ENCODE results near the gene ARHGAP27.

Gene ARHGAP27

GRCh38 chr17:45380046-45380765 lies 52.5 kb downstream of the ARHGAP27 start:
- DNase-seq: no peak
- Mint-ChIP-seq H3K9me3 (no peaks in the 10 kb centered on the region), H3K27me3 (no peaks in the 10 kb centered on the region), H3K27ac (no peak overlapping the region), H3K4me3 (no peak overlapping the region), H3K36me3 (ENCODE audit: low read depth) (no peaks in the 10 kb centered on the region), H3K4me1 (ENCODE audit: low read depth) (peaks cover 16% of the 10 kb centered on the region)

DNA sequence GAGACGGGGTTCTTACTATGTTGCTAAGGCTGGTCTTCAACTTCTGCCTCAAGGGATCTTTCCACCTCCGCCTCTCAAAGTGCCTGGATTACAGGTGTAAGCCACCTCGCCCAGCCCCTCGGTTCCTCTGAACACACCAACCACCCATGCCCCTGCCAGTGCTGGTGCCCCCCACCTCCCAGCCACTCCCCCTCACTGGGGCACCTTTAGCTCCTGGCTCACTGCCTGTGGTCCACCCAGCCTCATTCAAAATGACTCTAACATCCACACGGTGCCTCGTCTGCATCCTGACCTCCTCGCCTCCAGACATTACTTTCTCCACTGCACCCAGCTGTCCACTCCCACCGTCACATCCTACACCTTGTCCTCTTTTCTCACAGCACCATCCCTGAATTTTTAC lies 55.3 kb downstream of the ARHGAP27 start:
- Mint-ChIP-seq H3K36me3 (ENCODE audit: low read depth) (no peaks in the 10 kb centered on the region), H3K4me3 (no peak overlapping the region), H3K4me1 (ENCODE audit: low read depth) (peaks cover 9% of the 10 kb centered on the region), H3K27me3 (peaks cover 2% of the 10 kb centered on the region), H3K9me3 (no peaks in the 10 kb centered on the region), H3K27ac (no peak overlapping the region)
- DNase-seq: no peak

DNA sequence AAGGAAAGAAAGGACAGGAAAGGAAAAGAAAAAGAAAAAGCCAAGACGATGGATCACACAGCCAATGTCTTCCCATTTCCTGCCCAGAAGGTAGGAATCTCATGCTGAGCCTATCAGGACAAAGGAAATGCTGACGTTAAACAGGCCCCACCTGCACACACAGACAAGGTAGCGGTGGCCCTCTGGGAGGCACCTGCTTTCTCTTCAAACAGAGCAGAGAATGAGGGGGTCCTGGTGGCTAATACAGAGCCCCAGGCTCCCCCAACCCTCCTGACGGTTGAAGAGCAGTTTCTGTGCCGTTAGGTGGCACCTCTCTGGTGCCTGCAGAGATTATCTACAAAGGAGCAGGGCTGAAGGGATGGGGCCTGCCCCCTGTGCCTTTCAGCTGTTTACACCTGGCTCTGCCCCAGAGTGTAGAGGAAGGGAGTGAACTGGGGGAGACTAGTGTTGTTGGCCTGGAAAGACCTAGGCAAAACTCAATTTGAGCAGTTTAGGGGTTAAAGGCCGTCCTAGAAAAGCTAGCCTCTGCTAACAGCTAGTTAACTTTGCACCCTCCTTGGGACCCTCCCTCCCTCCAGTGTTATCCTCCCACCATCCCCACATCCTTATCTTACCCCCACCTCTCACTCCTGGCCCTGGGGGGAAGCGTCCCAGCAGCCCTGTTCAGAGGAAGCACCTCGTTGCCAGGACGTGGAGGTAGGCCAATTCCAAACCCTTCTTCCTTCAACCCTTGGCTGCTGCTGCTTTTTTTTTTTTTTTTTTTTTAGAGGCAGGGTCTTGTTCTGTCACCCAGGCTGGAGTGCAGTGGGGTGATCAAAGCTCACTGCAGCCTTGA lies 56.3 kb downstream of the ARHGAP27 start:
- Mint-ChIP-seq H3K9me3 (no peaks in the 10 kb centered on the region), H3K4me1 (ENCODE audit: low read depth) (peaks cover 13% of the 10 kb centered on the region), H3K36me3 (ENCODE audit: low read depth) (no peaks in the 10 kb centered on the region), H3K4me3 (no peak overlapping the region), H3K27me3 (peaks cover 8% of the 10 kb centered on the region), H3K27ac (no peak overlapping the region)
- DNase-seq: no peak

DNA sequence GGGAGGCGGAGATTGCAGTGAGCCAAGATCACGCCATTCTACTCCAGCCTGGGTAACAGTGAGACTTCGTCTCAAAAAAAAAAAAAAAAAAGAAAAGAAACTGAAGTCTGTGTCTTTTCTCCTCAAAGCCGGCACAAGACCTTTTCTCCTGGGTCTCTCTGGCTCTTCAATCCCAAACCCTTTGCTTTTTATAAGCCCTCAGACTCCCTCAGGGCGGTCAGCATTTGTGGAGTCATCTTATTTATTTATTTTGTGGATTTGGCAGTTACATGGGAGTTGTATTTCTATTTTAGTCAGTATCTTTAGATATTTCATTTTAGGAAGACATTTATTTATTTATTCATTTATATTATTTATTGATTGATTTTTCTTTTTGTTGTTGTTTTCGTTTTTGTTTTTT lies 58.2 kb downstream of the ARHGAP27 start:
- Mint-ChIP-seq H3K9me3 (no peaks in the 10 kb centered on the region), H3K27ac (no peak overlapping the region), H3K27me3 (peaks cover 8% of the 10 kb centered on the region), H3K4me1 (ENCODE audit: low read depth) (peaks cover 21% of the 10 kb centered on the region), H3K36me3 (ENCODE audit: low read depth) (no peaks in the 10 kb centered on the region), H3K4me3 (no peak overlapping the region)
- no peak for DNase-seq

DNA sequence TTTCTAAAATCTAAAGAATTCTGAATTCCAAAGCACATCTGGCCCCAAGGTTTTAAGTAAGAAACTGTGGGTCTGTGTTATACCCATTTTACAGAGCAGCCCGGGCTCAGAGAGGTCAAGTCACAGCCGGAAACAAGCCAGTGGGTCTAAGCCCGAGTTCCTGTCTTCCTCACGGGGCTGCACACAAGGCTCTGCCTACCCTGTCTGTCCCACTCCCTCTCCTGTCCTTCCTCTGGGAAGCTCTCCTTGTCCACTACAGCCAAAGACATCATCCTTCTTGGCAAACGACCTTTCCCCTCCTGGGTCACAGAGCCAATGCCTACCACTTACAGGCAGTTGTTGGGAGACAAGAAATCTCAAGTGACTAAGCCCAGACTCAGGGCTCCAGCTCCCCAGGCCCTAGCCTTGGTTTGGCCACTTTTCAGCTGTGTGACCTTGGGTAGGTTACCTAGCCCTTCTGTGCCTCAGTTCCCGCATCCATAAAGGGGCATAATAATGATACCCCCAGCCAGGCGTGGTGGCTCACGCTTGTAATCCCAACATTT lies 60.3 kb downstream of the ARHGAP27 start:
- peak overlapping the region; percentile 58 for H3K4me3 Mint-ChIP-seq
- peaks cover 8% of the 10 kb centered on the region for H3K27me3 Mint-ChIP-seq
- peak; percentile 28 for DNase-seq
- no peak overlapping the region for H3K27ac Mint-ChIP-seq
- no peaks in the 10 kb centered on the region for H3K36me3 Mint-ChIP-seq (ENCODE audit: low read depth)
- H3K4me1 Mint-ChIP-seq (ENCODE audit: low read depth): peaks cover 18% of the 10 kb centered on the region
- no peaks in the 10 kb centered on the region for H3K9me3 Mint-ChIP-seq

GRCh38 chr17:45371414-45372324 lies 61.0 kb downstream of the ARHGAP27 start:
- H3K9me3 Mint-ChIP-seq: no peaks in the 10 kb centered on the region
- peaks cover 18% of the 10 kb centered on the region for H3K4me1 Mint-ChIP-seq (ENCODE audit: low read depth)
- peak; percentile 64 for DNase-seq
- peaks cover 8% of the 10 kb centered on the region for H3K27me3 Mint-ChIP-seq
- H3K27ac Mint-ChIP-seq: peak overlapping the region; percentile 73
- H3K4me3 Mint-ChIP-seq: peak overlapping the region; percentile 58
- no peaks in the 10 kb centered on the region for H3K36me3 Mint-ChIP-seq (ENCODE audit: low read depth)

DNA sequence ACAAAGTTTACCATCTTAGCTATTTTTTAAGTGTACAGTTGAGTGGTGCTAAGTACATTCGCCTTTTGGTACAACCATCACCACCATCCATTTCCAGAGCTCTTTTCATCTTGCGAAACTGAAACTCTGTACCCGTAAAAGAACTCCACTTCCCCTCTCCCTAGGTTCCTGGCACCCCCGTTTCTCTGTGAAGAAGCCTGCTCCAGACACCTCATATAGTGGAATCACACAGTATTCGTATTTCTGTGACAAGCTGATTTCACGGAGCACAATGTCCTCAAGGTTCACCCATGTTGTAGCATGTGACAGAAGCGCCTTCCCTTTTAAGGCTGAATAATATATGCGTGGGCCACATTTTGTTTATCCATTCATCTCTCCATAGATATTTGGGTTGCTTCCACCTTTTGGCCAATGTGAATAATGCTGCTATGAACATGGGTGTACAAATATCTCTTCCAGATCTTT lies 61.7 kb downstream of the ARHGAP27 start:
- no peak overlapping the region for H3K27ac Mint-ChIP-seq
- peaks cover 8% of the 10 kb centered on the region for H3K27me3 Mint-ChIP-seq
- DNase-seq: no peak
- H3K4me3 Mint-ChIP-seq: no peak overlapping the region
- no peaks in the 10 kb centered on the region for H3K9me3 Mint-ChIP-seq
- no peaks in the 10 kb centered on the region for H3K36me3 Mint-ChIP-seq (ENCODE audit: low read depth)
- peaks cover 18% of the 10 kb centered on the region for H3K4me1 Mint-ChIP-seq (ENCODE audit: low read depth)

GRCh38 chr17:45369421-45369820 lies 63.2 kb downstream of the ARHGAP27 start:
- peaks cover 8% of the 10 kb centered on the region for H3K27me3 Mint-ChIP-seq
- DNase-seq: no peak
- no peak overlapping the region for H3K4me3 Mint-ChIP-seq
- H3K4me1 Mint-ChIP-seq (ENCODE audit: low read depth): peaks cover 18% of the 10 kb centered on the region
- no peaks in the 10 kb centered on the region for H3K36me3 Mint-ChIP-seq (ENCODE audit: low read depth)
- no peak overlapping the region for H3K27ac Mint-ChIP-seq
- H3K9me3 Mint-ChIP-seq: no peaks in the 10 kb centered on the region

- no peak overlapping the region for H3K27ac Mint-ChIP-seq
- peaks cover 10% of the 10 kb centered on the region for H3K27me3 Mint-ChIP-seq
- H3K4me1 Mint-ChIP-seq (ENCODE audit: low read depth): peaks cover 18% of the 10 kb centered on the region
- H3K36me3 Mint-ChIP-seq (ENCODE audit: low read depth): no peaks in the 10 kb centered on the region
- H3K4me3 Mint-ChIP-seq: no peak overlapping the region
- no peak for DNase-seq
- H3K9me3 Mint-ChIP-seq: no peaks in the 10 kb centered on the region
These were observed 64.0 kb downstream of the ARHGAP27 start for GRCh38 chr17:45368651-45369050.

DNA sequence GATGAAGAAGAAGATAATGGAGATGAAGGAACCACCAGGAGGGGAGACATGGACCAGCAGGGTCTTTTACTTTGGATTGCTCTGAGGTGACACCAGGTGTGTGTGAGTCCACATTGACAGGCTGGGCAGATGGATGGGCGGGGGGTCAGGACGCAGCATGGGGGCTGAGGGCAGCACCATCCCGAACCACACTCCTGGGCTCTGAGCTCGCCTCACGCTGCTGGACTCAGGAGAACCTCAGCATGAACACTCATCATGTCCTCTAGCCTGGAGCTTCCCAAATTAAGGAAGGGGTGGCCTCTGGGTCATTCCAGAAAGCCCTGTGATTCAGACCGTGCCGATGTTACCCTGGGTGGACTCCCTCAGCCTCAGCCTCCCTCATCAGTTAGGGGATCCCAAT lies 65.5 kb downstream of the ARHGAP27 start:
- H3K4me3 Mint-ChIP-seq: no peak overlapping the region
- H3K4me1 Mint-ChIP-seq (ENCODE audit: low read depth): peaks cover 14% of the 10 kb centered on the region
- H3K27me3 Mint-ChIP-seq: peaks cover 14% of the 10 kb centered on the region
- no peaks in the 10 kb centered on the region for H3K9me3 Mint-ChIP-seq
- H3K27ac Mint-ChIP-seq: no peak overlapping the region
- DNase-seq: no peak
- H3K36me3 Mint-ChIP-seq (ENCODE audit: low read depth): no peaks in the 10 kb centered on the region

DNA sequence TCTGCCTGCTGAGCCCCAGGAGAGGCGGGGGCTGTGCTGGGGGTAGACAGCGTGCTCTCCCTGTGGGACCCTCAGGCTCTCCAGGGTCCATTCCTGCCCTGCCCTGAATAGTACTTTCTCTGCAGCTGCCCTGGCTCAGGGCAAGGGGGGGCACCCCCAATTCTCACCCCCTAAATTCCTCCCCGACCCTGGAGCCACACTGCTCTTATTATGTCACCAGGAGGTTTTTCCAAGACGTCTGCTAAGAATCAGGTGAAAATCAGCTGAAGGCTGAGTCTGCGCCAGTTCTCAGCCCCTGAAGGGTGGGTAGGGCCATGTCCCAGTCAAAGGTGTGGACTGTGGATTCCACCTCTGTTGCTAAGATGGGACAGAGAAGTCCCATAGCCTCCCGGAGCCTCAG lies 66.0 kb downstream of the ARHGAP27 start:
- no peaks in the 10 kb centered on the region for H3K36me3 Mint-ChIP-seq (ENCODE audit: low read depth)
- no peaks in the 10 kb centered on the region for H3K9me3 Mint-ChIP-seq
- H3K4me1 Mint-ChIP-seq (ENCODE audit: low read depth): peaks cover 9% of the 10 kb centered on the region
- no peak overlapping the region for H3K4me3 Mint-ChIP-seq
- peaks cover 10% of the 10 kb centered on the region for H3K27me3 Mint-ChIP-seq
- no peak for DNase-seq
- H3K27ac Mint-ChIP-seq: no peak overlapping the region

DNA sequence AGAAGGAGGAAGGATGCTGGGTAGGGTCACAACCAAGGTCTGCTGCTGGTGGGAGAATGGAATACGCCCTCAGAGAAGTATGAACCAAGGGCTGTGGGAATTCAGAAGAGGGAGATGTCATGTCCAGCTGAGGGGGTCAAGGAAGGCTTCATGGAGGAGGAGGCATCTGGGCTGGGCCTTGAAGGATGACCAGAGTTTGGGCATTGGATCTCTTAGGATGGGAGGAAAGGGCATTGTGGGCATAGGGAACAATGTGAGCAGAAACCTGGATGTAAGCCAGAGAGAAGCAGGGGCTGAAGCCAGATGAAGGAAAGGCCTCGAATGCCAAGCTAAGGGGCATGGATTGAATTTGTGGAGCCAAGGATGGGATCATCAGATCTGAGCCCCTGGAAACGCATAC lies 66.6 kb downstream of the ARHGAP27 start:
- no peak for DNase-seq
- Mint-ChIP-seq H3K27me3 (peaks cover 12% of the 10 kb centered on the region), H3K27ac (no peak overlapping the region), H3K36me3 (ENCODE audit: low read depth) (no peaks in the 10 kb centered on the region), H3K4me1 (ENCODE audit: low read depth) (peaks cover 4% of the 10 kb centered on the region), H3K4me3 (no peak overlapping the region), H3K9me3 (no peaks in the 10 kb centered on the region)

GRCh38 chr17:45364531-45365390 lies 67.9 kb downstream of the ARHGAP27 start:
- H3K36me3 Mint-ChIP-seq (ENCODE audit: low read depth): no peaks in the 10 kb centered on the region
- DNase-seq: no peak
- no peaks in the 10 kb centered on the region for H3K9me3 Mint-ChIP-seq
- no peak overlapping the region for H3K4me3 Mint-ChIP-seq
- peaks cover 18% of the 10 kb centered on the region for H3K27me3 Mint-ChIP-seq
- no peaks in the 10 kb centered on the region for H3K4me1 Mint-ChIP-seq (ENCODE audit: low read depth)
- no peak overlapping the region for H3K27ac Mint-ChIP-seq
